ENCODE measurements around the gene MACF1. TPM values are rescaled to one million over a fixed set of nuclear protein-coding genes. Genes with fewer than 3 reads are reported as not detected.

The MACF1 gene
- total RNA-seq, 4 donors from 2014 or later, result 187 to 436 (median 261) TPM

- no peaks in the 10 kb centered on the region for H3K36me3 ChIP-seq
- H3K4me1 ChIP-seq, result peaks cover 0 to 36% (median 8%) of the 10 kb centered on the region in 4 donors
- no peak overlapping the region for H3K4me3 ChIP-seq
- H3K27me3 ChIP-seq, result no peaks in the 10 kb centered on the region
- no peaks in the 10 kb centered on the region for H3K9me3 ChIP-seq
- peak overlapping the region; percentile 49 to 76 (median 54) for H3K27ac ChIP-seq
- no peak for TF ChIP-seq POLR2A (IDR thresholded peaks at IDR 0.05)
- TF ChIP-seq CTCF (IDR thresholded peaks at IDR 0.05), result no peak
- DNase-seq, result no peak
Observed at GRCh38 chr1:39214021-39214713, 9.7 kb downstream of the MACF1 start.

GRCh38 chr1:39214714-39214997 lies 10.2 kb downstream of the MACF1 start:
- peaks cover 0 to 36% (median 8%) of the 10 kb centered on the region in 4 donors for H3K4me1 ChIP-seq
- TF ChIP-seq CTCF (IDR thresholded peaks at IDR 0.05), result no peak
- no peak for TF ChIP-seq POLR2A (IDR thresholded peaks at IDR 0.05)
- H3K9me3 ChIP-seq, result no peaks in the 10 kb centered on the region
- no peaks in the 10 kb centered on the region for H3K36me3 ChIP-seq
- H3K27ac ChIP-seq, result peak overlapping the region; percentile 49 to 76 (median 54)
- no peaks in the 10 kb centered on the region for H3K27me3 ChIP-seq
- no peak for DNase-seq
- H3K4me3 ChIP-seq, result peak overlapping the region in 1 of 4 donors; percentile 42

- Histone ChIP-seq H3K4me3 (peak overlapping the region; percentile 24 to 42 (median 29)), H3K36me3 (no peaks in the 10 kb centered on the region), H3K9me3 (no peaks in the 10 kb centered on the region), H3K4me1 (peaks cover 0 to 36% (median 8%) of the 10 kb centered on the region in 4 donors), H3K27ac (peak overlapping the region; percentile 49 to 76 (median 54)), H3K27me3 (no peaks in the 10 kb centered on the region)
- peak in 2 of 3 donors; percentile 76 to 79 for DNase-seq
- TF ChIP-seq POLR2A (IDR thresholded peaks at IDR 0.05) (no peak), CTCF (IDR thresholded peaks at IDR 0.05) (no peak)
Observed at GRCh38 chr1:39214998-39215873, 10.7 kb downstream of the MACF1 start.

- H3K27ac ChIP-seq, result peak overlapping the region in 3 of 4 donors; percentile 49 to 76 (median 52)
- H3K27me3 ChIP-seq, result no peaks in the 10 kb centered on the region
- H3K36me3 ChIP-seq, result no peaks in the 10 kb centered on the region
- peaks cover 0 to 36% (median 11%) of the 10 kb centered on the region in 4 donors for H3K4me1 ChIP-seq
- TF ChIP-seq CTCF (IDR thresholded peaks at IDR 0.05) (no peak), POLR2A (IDR thresholded peaks at IDR 0.05) (no peak)
- no peaks in the 10 kb centered on the region for H3K9me3 ChIP-seq
- DNase-seq, result no peak
- H3K4me3 ChIP-seq, result peak overlapping the region in 1 of 4 donors; percentile 25
Observed at GRCh38 chr1:39216771-39217170, 12.3 kb downstream of the MACF1 start.

GRCh38 chr1:39220891-39221870 lies 16.7 kb downstream of the MACF1 start:
- Histone ChIP-seq H3K4me3 (no peak overlapping the region), H3K27me3 (no peaks in the 10 kb centered on the region), H3K4me1 (peaks cover 0 to 13% (median 3%) of the 10 kb centered on the region in 4 donors), H3K9me3 (no peaks in the 10 kb centered on the region), H3K27ac (no peak overlapping the region), H3K36me3 (no peaks in the 10 kb centered on the region)
- TF ChIP-seq POLR2A (IDR thresholded peaks at IDR 0.05) (no peak), CTCF (IDR thresholded peaks at IDR 0.05) (no peak)
- DNase-seq, result no peak
